ENCODE measurements around the gene ITPKB.
"Not testable (repeated sequence)": the region's sequence is repeated elsewhere in the genome, so short reads cannot be mapped to it uniquely, and the experiment has no call there.

The ITPKB gene

DNA sequence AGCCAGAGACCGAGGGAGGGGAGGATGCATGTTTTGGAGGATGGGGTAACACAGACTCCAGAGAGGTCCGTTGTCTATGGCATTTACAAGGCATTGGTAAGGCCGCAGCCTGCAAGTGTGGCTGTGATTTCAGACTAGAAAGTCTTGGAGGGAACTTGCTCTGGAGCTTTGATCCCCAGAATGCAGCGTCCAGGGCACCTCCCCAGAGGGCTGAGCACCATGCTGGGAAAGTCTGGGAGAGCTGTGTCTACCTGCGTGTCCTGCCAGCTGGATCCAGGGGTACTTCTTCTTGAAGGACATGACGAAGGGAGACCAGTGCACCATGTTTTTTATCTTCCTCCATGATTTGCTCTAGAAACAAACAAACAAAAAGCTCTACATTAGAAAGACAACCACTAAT is 90.7 kb downstream of the ITPKB start:
- no peak for DNase-seq

DNA sequence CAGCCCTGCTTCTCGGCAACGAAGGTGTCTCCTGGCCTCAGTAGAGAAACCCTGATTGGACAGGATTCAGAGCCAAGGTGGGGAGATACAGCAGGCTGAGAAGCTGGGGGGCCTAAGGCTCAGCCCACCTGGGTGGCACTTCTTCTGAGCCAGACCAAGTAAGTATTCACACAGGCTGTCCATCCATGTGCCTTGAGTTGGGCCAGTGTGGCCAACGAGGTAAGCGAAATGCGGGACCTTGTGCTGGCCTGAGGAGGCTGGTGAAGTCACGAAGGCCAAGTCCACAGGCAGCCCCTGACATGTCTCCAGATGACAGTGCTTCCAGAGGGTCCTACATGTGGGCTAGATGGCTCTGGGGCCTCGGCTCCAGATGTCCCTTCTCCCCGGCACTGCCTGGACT is 91.4 kb downstream of the ITPKB start:
- no peak for DNase-seq

DNA sequence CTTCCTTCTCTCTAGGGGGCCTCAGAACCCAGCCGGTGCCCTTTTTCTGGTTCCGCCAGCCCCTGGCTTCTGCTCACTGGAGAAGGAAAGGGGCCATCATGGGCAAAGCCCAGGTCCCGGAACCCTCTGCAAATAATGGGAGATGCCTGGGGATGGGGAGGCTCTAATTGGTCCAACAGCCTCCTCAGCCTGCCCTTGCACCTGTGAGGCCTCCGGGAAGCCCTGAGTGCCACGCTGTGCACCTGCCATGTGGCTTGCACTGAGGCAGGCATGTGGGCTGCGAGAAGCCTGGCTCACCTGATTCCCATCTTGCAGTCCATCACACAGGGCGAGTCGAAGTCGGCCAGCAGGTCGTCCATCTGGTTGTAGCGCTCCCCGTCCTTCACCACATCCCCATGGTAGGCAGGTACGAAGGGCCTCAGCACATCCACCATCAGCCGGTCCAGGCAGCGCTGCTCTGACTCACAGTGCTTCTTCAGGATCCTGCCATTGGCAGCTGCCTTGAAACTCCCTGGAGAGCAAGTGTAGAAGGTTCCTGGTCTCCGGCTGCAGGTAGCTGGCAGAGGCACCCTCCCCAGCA is 92.1 kb downstream of the ITPKB start:
- DNase-seq = no peak

DNA sequence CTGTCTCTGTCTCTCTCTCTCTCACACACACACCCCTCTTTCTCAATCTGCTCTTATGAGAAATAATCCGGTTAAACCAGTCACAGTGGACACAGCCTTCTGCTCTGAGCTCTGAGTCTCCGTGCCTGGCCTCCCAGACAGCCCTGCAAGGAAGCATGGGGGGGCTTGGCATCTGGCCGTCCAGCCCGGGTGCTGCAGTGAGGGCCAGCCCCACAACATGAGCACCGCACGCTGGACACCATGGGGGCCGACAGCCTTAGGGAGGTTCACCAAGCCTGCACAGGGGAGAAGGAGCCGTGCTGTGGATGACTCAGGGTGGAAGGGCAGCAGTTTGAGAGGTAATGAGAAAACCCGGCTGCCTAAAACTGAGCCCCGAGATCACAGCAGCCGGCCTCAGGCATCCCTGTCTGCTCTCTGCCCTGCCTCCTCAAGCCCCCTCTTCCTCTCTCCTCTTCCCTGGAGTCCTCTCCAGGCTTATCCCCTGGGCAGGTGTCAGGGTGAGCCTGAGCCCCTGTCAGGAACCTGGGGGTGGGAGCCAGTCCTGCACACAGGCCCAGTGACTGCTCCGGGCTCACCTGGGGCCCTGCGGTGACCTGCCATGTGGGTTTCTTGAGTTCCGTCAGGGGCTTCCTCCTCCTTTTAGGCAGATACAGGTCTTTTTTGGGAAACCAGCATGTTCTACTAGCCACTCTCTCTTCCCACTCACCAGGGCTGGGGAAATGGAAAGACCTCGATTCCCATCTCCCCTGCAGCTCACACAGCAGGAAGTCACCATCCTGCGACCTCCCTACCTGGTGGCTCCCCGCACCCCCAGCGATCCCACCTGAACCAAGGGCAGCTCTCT is 92.8 kb downstream of the ITPKB start:
- DNase-seq = no peak

DNA sequence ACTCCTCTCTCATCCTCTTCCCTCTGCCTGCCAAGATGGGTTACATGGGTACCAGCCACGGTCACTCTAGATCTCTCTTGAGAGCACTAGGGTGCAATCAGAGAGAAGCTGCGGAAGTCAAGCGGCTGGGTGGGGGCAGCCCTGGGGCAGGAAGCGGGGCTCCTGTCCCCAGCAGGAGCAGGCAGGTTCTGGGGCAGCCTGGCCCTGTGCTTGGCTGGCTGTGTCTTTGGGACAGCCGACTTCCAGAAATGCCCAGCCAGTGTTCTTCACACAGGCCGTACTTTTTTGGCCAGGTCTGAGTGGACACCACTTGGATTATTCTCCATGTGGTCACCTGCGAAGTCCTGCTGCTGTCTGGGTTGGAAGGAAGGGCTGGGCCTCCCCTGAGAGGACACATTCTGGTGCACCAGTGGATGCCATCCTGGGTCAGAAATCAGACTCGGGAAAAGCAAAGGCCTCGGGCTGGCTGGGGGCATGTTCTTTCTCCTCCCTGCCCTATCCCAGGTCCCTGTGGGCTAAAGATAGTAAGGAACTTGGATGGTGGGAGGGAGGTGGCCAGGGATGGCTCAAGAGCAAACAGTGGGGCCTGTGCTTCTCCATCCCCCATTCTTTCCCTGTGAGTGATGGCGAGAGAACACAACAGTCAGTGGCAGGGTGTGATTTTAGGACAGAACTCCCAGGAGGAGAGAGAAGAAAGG is 93.7 kb downstream of the ITPKB start:
- DNase-seq = no peak

DNA sequence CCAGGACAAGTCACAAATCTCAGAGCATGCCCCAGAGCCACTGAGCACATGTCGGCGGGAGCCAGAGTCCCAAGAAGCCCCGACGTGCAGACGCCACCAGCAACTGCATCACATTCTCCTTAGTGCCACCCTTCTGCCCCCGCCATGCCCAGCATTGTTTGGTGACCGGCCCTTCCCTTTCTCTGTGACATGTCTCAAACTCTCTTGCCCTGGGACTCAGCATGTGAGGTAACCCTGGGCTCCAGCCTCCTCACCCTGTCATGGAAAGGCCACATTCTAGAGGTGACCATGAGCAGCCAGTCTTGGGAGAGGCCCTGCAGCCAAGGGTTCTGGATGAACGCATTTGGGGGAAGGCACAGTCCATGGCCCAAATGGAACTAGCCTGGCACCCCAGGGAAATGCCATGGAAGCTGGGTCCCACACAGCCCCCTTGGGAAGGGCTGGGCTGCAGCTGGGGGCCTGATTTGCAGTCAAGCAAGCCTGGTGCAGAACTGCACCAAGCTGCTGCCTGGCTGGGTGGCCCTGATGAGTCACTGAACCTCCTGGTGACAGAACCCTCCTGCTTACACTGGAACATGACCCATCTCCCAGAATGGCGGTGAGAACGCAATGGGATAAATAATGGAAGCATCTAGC is 94.4 kb downstream of the ITPKB start:
- peak; percentile 47 for DNase-seq

DNA sequence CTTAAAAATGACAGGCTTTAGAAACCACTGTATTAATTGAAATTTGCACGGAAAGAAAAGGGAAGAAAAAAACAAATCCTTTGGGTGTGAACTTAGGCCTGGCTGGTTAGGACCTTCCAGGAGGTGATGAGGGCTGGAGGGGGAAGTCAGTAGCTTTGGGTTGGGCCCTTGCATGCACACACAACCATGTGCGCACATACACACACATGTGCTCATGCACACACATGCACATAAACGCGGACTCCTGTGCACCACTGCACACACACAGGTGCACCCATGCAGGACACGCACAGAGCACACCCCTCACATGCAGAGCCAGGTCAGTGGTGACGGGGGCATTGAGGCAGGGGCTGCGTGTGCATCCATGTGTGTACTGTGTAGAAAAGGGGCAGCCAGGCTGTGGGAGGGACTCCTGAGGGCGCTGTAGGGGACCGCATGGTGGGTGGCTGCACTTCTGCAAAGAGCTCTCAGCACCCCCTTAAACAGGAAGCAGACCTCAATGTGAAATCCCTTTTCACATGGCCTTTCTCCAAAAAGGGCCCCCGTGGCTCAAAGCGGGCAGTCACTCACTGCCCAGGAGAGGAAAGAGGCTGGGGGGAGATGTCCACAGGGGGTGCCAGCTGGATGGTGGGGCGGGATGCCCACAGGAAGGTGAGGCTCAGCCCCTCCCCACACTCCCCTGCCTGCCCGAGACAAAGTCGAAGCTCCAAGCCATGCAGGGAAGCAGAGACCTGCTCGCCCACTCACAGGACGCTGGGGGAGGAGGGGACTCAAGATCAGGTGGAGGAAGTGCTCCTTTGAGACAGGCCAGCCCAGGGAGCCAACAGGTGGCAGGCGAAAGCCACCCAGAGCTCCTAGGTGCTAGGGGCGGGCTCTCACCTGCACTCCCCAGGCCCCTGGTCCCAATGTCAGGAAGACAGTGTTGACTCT is 95.2 kb downstream of the ITPKB start:
- peak; percentile 35 for DNase-seq

DNA sequence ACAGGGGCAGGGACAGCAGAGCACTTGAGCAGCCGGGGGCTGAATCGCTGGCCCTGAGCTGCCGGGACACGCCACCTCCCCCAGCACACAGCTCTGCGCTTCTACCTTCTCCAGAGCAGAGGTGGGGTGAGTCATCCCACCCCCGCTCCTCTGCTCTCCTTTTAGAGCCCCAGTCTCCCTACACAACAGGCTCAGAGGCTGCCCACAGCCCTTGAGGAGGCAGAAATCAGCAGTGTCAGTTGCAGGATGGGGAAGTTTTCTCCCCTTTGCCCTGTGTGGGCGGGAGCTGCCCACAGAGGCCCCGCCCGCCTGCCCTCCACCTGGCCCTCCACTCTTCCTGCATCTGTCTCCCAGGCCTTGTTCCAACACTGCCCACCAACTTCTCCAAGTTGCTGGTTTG is 95.9 kb downstream of the ITPKB start:
- peak; percentile 78 for DNase-seq

DNA sequence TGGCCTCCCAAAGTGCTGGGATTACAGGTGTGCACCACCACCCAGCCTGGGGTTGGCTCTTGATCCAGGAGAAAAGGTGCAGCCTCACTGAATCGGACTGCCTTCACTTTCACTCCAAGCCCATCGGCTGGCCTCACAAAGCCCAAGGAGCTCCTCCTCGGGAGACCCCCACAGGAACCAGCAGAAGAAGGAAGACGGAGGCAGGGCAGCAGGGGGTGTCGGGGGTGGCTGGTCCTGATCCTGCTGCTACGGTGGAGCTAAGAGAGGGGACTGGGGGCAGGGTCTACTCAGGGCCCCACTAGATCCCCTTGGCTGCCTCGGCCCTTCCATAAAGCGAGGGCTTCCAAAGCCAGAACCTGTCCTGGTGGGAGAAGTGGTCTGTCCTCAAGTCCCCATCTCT is 96.7 kb downstream of the ITPKB start:
- no peak for DNase-seq

DNA sequence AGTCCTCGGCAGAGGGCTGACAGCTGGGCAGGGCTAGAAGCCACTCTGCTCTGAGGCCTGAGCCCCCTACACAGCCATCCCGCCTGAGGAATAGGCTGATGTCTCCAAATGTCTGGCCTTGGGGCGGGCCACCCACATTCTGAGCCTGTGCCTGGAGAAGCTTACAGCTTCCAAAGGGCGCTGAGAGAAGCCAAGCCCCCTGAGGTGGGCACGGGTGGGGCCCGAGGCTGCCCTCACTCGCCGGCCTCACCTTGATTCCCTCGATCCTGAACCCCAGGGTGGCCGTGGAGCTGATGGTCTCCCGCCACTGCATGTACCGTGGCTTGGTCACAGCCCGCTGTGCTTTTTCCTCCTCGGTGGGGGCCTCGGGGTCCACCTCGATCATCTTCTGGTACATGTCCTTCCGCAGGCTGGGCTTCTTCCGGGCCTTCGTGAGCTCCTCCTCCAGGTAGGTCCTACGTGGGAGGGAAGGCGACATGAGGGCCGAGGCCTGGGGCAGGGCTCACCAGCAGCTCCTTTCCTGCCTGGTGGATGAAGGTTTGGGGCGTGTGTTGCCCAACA is 97.3 kb downstream of the ITPKB start:
- no peak for DNase-seq

DNA sequence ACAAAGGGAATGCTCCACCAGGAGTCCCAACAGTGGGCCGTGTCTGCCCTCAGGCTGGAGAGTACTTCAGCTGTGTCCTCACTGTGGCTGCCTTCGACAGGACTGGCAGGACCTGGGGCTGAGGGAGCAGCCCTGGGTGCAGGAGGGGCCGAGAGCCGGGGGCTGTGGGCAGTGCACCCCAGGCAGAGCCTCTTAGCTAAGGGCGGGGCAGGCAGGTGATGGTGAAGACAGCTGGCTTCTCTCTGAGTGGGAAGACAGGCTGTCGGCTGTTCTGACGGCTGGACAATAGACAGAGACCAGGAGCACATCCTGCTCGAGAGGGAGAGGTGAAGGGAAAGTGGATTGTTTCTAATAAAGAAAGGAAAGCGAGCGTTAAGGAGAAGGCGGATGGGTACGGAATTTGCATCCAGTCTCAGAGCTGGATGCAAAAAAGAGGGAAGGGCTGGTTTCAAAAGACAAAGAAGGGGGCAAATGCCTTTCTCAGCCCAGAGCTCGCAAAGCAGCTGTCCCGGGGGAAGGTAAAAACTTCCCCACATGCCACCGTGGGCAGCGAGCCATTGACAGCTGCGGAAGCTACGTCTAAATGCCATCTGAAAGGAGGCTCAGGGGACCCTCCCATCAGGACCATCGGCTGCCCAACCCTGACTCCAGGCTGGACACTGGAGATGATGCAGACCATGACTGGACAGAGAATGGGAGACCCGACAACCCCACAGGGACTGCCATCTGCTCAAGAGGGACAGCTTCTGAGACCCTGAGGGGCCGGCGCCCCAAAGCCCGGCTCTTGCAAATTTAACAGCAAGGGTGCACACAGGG is 98.6 kb downstream of the ITPKB start:
- DNase-seq = no peak

DNA sequence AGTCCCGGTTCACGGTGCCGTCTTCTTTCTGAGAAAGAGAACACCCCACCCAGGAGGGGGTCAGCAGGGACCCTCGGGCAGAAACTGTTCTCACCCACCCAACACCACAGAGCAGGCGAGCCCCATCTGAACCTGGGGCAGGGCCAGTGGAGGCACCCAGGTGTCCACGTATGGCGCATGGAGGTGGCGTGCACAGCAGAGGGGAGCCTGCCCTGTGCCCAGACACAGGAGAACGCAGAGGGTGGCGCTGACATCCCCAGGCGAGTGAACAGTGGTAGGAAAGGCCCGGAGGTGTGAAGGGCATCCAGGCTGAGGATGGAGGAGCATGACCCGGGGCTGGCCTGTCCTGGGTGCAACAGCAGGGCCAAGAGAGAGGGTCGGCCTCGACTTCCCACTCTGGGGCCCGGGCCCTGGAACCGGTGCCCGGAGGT is 99.4 kb downstream of the ITPKB start:
- no peak for DNase-seq

DNA sequence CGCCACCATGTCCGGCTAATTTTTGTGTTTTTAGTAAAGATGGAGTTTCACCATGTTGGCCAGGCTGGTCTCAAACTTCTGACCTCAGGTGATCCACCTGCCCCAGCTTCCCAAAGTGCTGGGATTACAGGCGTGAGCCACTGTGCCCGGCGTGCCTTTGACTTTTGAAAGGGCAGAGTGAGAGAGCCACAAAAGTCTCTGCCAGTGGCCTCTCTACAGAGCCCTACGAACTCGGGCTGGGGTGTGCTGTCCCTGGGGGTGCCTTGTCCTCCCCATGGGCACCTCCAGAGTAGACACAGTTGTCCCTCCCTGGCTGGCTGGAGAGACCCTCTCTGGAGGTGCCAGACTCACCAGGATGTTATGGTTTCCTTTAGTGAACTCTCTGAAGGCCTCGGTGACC is 99.9 kb downstream of the ITPKB start:
- DNase-seq = not testable (repeated sequence)

DNA sequence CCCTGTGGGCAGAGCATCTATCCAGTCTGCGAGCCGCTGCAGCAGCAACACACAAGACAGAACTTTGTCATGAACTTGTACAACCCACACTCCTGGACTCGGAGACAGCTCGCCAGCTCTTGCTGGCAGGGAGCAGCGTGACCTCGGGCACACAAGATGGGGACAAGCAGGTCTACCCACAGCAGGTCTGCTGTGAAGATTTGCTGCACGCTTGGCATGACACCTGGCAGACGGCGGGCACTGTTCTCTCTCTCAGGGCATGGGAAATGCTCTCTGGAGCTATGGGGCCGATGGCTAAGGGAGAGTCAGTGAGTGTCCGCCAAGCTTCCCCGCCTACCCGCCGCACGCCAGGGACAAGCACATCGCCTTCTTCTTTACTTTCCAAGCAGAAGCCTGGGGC is 100.5 kb downstream of the ITPKB start:
- DNase-seq = no peak

DNA sequence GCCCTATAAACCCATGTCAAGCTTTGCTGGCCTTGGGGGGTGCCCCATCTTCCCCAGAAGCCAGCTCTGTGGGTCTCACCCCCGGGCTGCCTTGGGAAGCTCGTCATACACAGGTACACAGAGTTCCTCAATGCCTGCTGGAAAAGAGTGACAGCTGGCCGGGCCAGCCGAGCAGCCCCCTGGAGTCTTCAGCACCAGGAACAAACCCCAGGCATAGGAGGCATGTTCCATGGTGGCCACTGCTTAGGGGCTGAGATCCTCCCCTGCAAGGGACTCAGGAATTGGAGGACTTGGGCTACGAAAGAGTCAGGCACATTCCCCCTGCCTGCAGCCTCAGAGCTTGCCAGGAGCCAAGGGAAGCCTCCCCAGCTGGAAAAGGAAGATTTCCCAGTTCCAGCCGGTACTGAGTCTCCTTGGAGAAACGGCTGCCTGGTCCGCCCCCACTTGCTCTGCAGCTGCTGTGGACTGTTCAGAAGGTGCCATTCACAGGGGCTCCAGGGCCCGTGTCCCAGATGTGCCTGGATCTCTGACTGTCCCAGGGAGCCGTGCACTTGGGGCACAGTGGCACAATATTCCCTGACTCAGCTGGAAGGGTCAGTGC is 101.0 kb downstream of the ITPKB start:
- no peak for DNase-seq

DNA sequence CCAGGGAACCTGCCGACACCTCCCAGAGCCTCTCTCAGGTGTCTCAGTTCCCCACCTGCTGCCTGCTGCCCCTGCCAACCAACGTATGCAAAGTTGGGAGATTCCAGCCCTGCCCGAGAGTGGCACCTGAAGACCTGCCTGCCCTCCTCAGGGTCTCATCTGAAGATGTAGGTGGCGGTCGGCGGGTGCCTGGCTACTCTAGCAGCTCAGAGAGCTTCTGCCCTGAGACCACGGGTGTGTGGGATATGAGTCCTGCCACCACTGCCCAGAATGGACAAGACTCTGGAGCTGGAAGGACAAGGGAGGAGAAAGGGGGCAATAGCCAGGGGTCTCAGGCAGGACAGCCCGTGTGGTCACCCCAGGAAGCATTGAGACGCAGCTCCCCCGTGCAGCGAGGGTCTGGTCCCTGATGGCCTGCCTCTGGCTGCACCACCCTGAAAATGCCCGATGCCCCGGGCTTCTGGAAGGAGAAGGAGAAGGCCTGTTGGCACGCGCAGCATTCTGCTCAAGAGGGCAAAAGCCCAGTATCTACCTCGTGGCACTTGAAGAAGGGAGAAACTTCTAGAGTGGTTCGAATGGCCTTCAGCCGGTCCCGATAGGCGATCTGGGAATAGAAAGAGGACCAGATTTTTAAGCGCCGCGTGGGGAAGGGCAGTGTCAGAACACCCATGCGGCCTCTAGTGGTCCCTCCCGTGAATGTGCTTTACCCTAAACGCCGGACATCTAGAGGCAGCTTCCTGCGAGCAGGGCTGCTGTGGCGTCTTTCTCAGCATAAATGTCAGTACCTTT is 101.7 kb downstream of the ITPKB start:
- no peak for DNase-seq

DNA sequence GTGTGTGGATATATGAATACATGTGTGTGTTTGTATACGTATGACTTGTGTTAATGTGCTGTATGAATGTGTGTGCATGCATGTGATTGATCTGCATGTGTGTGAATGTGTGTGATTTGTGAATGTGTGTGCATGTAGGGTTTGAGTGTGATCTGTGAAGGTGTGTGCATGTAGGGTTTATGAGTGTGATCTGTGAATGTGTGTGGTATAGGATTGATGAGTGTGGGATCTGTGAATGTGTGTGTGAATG is 102.3 kb downstream of the ITPKB start:
- no peak for DNase-seq

DNA sequence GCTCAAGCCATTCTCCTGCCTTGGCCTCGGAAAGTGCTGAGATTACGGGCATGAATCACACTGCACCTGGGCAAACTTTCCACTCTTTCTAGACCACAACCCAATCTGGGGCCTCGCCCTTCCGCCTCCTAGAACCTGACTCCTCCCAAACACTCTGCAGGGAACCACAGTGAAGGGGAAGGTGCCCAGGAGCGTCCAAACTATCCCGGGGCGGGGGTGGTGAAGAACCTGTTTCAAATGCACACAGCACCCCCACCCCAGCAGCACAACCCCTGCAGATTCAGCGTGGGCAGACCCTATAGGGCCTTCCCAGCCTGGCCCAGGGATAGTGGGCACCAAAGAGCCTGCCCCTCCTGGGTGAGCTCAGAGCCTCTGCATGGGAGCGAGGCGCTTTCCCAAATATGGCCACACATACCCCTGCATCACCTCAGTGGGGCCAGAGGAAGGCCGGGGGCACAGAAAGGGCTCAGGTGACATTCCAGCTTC is 103.6 kb downstream of the ITPKB start:
- peak; percentile 37 for DNase-seq

DNA sequence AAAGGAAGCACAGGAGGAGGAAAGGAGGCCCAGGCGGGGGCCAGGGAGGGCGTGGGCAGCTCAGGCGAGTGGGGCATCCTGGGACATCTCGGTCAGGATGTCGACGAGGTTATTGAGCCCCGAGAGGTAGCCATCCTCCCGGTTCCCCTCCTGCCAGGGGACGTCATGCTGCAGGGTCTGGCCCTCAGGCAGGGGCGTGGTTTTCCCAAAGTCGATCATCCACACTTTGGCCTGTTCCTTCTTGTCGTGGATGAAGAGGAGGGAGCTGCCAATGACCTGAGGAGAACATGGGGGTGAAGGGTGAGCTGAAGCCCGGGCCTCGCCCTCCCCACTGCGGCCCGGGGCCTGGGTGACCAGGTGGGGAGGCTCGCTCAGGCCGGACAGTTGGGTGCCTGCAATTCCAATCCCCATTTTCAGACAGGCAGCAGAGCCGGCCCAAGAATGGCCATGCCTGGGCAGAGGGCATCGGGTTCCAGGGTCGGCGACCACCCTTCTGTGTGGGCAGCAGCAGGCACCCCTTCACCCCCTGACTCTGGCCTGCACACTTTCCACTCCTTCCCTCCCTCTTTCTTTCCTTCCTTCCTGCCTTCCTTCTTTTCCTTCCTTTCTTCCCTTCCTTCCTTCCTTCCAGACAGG is 104.4 kb downstream of the ITPKB start:
- no peak for DNase-seq

DNA sequence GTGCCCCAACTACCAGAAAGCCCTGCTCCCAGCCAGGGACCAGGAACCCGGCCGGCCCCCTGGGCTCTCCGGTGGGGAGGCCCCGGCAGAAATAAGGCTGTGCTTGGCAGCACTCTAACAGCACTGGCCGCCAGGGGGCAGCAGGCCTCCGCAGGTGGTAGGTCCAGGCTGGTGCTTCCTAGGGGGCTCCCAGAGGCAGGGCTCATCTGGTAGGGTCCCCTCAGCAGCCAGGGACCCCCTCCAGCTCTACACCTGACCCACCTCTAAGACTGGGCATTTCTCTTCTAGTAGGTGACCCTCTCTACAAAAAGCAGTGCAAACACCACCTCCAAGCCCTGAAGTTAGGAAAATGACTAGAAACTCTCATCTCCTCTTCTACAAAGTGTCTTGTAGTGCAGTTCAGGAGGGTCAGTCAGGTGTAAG is 104.9 kb downstream of the ITPKB start:
- peak; percentile 88 for DNase-seq
